Peyer's patch (tissue), 4 donors: ENCODE measurements around the gene UBE3B. TPM values are rescaled to one million over a fixed set of nuclear protein-coding genes. Genes with fewer than 3 reads are reported as not detected.

Experiments
- DNase-seq, 3 donors: peaks; one replicate each; pipeline ENCODE4 v3.0.0-alpha.2; 2017 to 2019
- H3K27ac ChIP-seq, 4 donors: fragments of 200-600 bp; sonication (generic); one replicate each; pipeline ENCODE4 v1.5.1; 2016 to 2019
- H3K27me3 ChIP-seq, 2 donors: fragments of 200-600 bp; sonication (generic); one replicate each; pipeline ENCODE4 v1.5.1; 2019
- H3K36me3 ChIP-seq, 3 donors: fragments of 200-600 bp; sonication (generic); one replicate each; pipeline ENCODE4 v1.5.1; 2016 to 2019
- H3K4me1 ChIP-seq, 4 donors: fragments of 200-600 bp; sonication (generic); one replicate each; pipeline ENCODE4 v1.5.1; 2016 to 2019
- H3K4me3 ChIP-seq, 4 donors: fragments of 200-600 bp; sonication (generic); 1 replicate in 3 of 4; 2 replicates in 1 of 4; pipeline ENCODE4 v1.5.1; 2016 to 2019; ENCODE audit warnings: mild to moderate bottlenecking in 1 of 4
- H3K9me3 ChIP-seq, 4 donors: fragments of 200-600 bp; sonication (generic); one replicate each; pipeline ENCODE4 v1.5.1; 2016 to 2019; ENCODE audit warnings: mild to moderate bottlenecking in 1 of 4
- POLR2A ChIP-seq, 2 donors: fragments of 450-650 bp; IDR thresholded peaks; one replicate each; pipeline ENCODE4 v1.5.1; 2017; ENCODE audit warnings: antibody characterized with exemption in 2 of 2, mild to moderate bottlenecking in 2 of 2, moderate library complexity in 2 of 2
- total RNA-seq, 4 donors: library from RNA; depleted of rRNA; stranded (reverse); fragments of >200 nt; gene quantifications; one replicate each; pipeline ENCODE4 v1.1.0, GENCODE V29; 2016
- TF ChIP-seq, protein P1 (sequence below), 6 experiments: fragments of 450-650 bp in 4 of 6; fragments of 200-600 bp in 2 of 6; sonication (generic) in 1 of 6; IDR thresholded peaks; one replicate each; pipeline ENCODE4 v1.5.1; 2017 to 2019; ENCODE audit warnings: antibody characterized with exemption in 6 of 6, mild to moderate bottlenecking in 3 of 6, moderate library complexity in 1 of 6

Gene UBE3B
- total RNA-seq, 4 donors from 2014 or later, result 43.8 to 77.0 (median 57.3) TPM

DNA sequence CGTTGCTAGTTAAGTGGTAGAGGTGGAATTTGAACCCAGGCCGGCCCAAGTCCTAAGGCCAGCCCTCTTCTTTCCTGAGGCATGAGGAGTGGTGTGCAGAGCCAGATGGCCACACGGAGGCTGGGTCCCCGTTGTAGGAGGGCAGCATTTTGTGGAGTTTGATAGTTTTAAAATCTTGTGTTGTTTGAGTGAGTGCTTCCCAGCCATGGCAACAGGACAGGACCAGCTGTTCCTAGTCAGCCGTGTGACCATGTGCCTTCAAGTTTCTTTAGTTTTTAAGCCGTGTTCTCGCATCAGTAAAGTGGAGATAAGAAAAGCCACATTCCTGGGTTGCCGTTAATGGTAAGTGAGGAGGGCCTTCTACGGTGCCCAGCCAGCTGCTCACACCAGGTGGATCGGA lies 44.4 kb downstream of the UBE3B start:
- no peaks in the 10 kb centered on the region for H3K9me3 ChIP-seq
- TF ChIP-seq, protein P1, sequence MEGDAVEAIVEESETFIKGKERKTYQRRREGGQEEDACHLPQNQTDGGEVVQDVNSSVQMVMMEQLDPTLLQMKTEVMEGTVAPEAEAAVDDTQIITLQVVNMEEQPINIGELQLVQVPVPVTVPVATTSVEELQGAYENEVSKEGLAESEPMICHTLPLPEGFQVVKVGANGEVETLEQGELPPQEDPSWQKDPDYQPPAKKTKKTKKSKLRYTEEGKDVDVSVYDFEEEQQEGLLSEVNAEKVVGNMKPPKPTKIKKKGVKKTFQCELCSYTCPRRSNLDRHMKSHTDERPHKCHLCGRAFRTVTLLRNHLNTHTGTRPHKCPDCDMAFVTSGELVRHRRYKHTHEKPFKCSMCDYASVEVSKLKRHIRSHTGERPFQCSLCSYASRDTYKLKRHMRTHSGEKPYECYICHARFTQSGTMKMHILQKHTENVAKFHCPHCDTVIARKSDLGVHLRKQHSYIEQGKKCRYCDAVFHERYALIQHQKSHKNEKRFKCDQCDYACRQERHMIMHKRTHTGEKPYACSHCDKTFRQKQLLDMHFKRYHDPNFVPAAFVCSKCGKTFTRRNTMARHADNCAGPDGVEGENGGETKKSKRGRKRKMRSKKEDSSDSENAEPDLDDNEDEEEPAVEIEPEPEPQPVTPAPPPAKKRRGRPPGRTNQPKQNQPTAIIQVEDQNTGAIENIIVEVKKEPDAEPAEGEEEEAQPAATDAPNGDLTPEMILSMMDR (IDR thresholded peaks at IDR 0.05), result no peak
- TF ChIP-seq POLR2A (IDR thresholded peaks at IDR 0.05), result no peak
- H3K36me3 ChIP-seq, result peaks cover 0 to 85% (median 0%) of the 10 kb centered on the region in 3 donors
- H3K4me1 ChIP-seq, result no peaks in the 10 kb centered on the region
- H3K27me3 ChIP-seq, result no peaks in the 10 kb centered on the region
- no peak overlapping the region for H3K4me3 ChIP-seq
- DNase-seq, result no peak
- H3K27ac ChIP-seq, result no peak overlapping the region

GRCh38 chr12:109523071-109523470 lies 45.6 kb downstream of the UBE3B start:
- Histone ChIP-seq H3K9me3 (no peaks in the 10 kb centered on the region), H3K4me1 (no peaks in the 10 kb centered on the region), H3K27me3 (no peaks in the 10 kb centered on the region), H3K36me3 (peaks cover 0 to 85% (median 0%) of the 10 kb centered on the region in 3 donors), H3K27ac (no peak overlapping the region), H3K4me3 (no peak overlapping the region)
- TF ChIP-seq, protein P1 (IDR thresholded peaks at IDR 0.05), result no peak
- TF ChIP-seq POLR2A (IDR thresholded peaks at IDR 0.05), result no peak
- peak in 1 of 3 donors; percentile 34 for DNase-seq

- no peak overlapping the region for H3K4me3 ChIP-seq
- no peaks in the 10 kb centered on the region for H3K9me3 ChIP-seq
- peaks cover 0 to 85% (median 0%) of the 10 kb centered on the region in 3 donors for H3K36me3 ChIP-seq
- no peak for TF ChIP-seq POLR2A (IDR thresholded peaks at IDR 0.05)
- TF ChIP-seq, protein P1 (IDR thresholded peaks at IDR 0.05), result no peak
- H3K27ac ChIP-seq, result no peak overlapping the region
- H3K27me3 ChIP-seq, result no peaks in the 10 kb centered on the region
- H3K4me1 ChIP-seq, result no peaks in the 10 kb centered on the region
- DNase-seq, result peak in 1 of 3 donors; percentile 26
Observed at GRCh38 chr12:109523504-109523903, 46.1 kb downstream of the UBE3B start.

DNA sequence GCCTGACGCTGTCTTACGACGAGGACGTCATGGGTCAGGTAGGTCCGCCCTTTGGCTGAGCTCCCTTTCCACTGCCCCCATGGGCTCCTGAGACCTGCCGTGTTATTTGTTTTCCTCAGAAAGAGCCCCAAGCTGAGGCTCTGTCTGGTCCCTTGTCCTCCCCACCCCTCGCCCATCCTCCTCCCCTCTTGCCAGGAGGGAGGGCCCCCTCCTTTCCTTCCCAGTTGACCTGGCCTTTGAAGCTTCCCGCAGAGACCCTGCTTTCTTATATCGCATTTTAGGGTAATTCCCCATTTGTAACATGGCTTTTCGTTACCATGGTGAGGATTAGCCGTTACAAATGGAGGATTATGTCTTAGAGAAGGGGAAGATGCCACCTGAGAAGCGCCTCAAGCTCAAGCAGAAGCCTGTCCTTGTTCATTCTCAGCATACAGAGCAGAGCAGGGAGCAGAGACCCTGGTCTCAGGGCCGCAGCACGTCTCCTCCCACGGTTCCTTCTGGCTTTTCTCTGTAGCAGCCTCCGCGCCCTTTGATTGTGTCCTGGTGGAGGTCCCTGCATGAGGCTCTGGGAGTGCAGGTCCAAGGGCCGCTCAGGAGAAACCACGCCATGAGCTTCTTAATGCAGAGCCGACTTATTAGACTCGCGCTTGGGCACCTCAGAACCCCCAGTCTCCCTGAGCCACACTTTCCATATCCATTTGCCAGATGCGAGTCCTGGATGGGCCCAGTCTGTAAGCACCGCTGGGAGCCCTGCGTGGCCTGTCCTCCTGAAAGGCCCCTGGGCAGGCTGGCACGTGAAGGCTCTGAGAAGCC lies 47.2 kb downstream of the UBE3B start:
- H3K27me3 ChIP-seq, result no peaks in the 10 kb centered on the region
- no peak overlapping the region for H3K4me3 ChIP-seq
- H3K4me1 ChIP-seq, result no peaks in the 10 kb centered on the region
- TF ChIP-seq, protein P1 (IDR thresholded peaks at IDR 0.05), result no peak
- no peak for TF ChIP-seq POLR2A (IDR thresholded peaks at IDR 0.05)
- peak in 1 of 3 donors; percentile 7 for DNase-seq
- H3K27ac ChIP-seq, result no peak overlapping the region
- peaks cover 0 to 77% (median 0%) of the 10 kb centered on the region in 3 donors for H3K36me3 ChIP-seq
- no peaks in the 10 kb centered on the region for H3K9me3 ChIP-seq

DNA sequence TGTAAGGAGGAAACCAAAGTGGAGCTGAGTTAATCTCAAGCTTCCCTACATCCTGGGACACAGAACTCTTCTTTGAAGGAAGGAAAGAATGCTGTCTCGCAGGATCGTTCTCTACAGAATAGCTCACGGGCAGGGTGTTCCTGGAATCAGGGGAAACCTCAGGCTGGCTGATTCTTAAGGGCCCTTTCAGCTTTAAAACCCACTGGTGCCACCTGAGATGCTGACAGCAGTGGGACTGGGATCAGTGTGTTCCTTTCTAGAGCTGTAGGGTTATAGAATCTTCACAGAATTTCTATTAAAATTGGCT lies 47.8 kb downstream of the UBE3B start:
- H3K4me1 ChIP-seq, result no peaks in the 10 kb centered on the region
- H3K36me3 ChIP-seq, result peaks cover 0 to 81% (median 0%) of the 10 kb centered on the region in 3 donors
- no peak for DNase-seq
- no peak for TF ChIP-seq POLR2A (IDR thresholded peaks at IDR 0.05)
- TF ChIP-seq, protein P1 (IDR thresholded peaks at IDR 0.05), result no peak
- H3K27me3 ChIP-seq, result no peaks in the 10 kb centered on the region
- no peak overlapping the region for H3K27ac ChIP-seq
- no peaks in the 10 kb centered on the region for H3K9me3 ChIP-seq
- no peak overlapping the region for H3K4me3 ChIP-seq
